Loucy (cell line): ENCODE data around the gene CCDC57.

Experiments
- EZH2phosphoT487 ChIP-seq: fragments of 200-600 bp; IDR thresholded peaks from 2 replicates; pipeline ENCODE4 v1.6.1; 2018; ENCODE audit warnings: antibody characterized with exemption, mild to moderate bottlenecking, moderate library complexity, borderline replicate concordance
- TF ChIP-seq, protein P1 (sequence below): fragments of 200-600 bp; sonication (generic); conservative IDR thresholded peaks from 2 replicates; pipeline ENCODE4 v1.5.1; 2014; ENCODE audit warnings: mild to moderate bottlenecking, antibody characterized with exemption, low read length

- TF ChIP-seq, protein P1, sequence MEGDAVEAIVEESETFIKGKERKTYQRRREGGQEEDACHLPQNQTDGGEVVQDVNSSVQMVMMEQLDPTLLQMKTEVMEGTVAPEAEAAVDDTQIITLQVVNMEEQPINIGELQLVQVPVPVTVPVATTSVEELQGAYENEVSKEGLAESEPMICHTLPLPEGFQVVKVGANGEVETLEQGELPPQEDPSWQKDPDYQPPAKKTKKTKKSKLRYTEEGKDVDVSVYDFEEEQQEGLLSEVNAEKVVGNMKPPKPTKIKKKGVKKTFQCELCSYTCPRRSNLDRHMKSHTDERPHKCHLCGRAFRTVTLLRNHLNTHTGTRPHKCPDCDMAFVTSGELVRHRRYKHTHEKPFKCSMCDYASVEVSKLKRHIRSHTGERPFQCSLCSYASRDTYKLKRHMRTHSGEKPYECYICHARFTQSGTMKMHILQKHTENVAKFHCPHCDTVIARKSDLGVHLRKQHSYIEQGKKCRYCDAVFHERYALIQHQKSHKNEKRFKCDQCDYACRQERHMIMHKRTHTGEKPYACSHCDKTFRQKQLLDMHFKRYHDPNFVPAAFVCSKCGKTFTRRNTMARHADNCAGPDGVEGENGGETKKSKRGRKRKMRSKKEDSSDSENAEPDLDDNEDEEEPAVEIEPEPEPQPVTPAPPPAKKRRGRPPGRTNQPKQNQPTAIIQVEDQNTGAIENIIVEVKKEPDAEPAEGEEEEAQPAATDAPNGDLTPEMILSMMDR = no peak
- TF ChIP-seq EZH2phosphoT487 = no peak
These were observed 40.0 kb upstream of the CCDC57 start for GRCh38 chr17:82252511-82253178.
